ENCODE measurements around the gene MMP24. TPM values are rescaled to one million over a fixed set of nuclear protein-coding genes. Genes with fewer than 3 reads are reported as not detected.

MMP24 gene
- total and polyA plus RNA-seq, 2 experiments from 2014 or later = 2.0 to 27.3 TPM

DNA sequence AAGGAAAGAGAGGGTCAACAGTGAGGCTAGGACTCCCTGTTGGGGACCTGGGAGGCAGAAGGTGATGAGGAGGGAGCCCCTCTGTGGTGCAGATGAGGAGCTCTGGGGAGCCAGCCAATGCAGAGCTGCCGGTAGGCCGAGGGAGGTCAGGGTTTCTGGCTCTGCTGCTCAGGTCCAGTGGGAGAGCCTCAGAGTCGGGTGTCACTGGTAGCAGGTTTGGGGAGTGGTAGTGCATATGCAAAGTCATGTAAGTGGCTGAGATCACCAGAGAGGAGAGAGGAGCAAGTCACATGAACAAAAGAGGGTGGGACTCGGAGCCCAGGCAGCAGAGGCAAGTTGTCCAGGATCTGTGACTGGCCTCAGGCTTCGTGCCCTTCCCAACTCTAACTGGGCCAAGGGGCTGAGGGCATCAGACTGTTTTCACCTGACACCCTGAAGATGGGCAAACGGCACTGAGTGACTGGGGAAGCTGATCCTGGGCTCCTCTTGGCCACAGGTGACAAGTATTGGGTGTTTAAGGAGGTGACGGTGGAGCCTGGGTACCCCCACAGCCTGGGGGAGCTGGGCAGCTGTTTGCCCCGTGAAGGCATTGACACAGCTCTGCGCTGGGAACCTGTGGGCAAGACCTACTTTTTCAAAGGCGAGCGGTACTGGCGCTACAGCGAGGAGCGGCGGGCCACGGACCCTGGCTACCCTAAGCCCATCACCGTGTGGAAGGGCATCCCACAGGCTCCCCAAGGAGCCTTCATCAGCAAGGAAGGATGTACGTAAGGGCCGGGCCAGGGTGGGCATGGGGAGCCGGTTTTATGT, 44.8 kb downstream of the MMP24 start (continued):
- TF ChIP-seq, protein P1, sequence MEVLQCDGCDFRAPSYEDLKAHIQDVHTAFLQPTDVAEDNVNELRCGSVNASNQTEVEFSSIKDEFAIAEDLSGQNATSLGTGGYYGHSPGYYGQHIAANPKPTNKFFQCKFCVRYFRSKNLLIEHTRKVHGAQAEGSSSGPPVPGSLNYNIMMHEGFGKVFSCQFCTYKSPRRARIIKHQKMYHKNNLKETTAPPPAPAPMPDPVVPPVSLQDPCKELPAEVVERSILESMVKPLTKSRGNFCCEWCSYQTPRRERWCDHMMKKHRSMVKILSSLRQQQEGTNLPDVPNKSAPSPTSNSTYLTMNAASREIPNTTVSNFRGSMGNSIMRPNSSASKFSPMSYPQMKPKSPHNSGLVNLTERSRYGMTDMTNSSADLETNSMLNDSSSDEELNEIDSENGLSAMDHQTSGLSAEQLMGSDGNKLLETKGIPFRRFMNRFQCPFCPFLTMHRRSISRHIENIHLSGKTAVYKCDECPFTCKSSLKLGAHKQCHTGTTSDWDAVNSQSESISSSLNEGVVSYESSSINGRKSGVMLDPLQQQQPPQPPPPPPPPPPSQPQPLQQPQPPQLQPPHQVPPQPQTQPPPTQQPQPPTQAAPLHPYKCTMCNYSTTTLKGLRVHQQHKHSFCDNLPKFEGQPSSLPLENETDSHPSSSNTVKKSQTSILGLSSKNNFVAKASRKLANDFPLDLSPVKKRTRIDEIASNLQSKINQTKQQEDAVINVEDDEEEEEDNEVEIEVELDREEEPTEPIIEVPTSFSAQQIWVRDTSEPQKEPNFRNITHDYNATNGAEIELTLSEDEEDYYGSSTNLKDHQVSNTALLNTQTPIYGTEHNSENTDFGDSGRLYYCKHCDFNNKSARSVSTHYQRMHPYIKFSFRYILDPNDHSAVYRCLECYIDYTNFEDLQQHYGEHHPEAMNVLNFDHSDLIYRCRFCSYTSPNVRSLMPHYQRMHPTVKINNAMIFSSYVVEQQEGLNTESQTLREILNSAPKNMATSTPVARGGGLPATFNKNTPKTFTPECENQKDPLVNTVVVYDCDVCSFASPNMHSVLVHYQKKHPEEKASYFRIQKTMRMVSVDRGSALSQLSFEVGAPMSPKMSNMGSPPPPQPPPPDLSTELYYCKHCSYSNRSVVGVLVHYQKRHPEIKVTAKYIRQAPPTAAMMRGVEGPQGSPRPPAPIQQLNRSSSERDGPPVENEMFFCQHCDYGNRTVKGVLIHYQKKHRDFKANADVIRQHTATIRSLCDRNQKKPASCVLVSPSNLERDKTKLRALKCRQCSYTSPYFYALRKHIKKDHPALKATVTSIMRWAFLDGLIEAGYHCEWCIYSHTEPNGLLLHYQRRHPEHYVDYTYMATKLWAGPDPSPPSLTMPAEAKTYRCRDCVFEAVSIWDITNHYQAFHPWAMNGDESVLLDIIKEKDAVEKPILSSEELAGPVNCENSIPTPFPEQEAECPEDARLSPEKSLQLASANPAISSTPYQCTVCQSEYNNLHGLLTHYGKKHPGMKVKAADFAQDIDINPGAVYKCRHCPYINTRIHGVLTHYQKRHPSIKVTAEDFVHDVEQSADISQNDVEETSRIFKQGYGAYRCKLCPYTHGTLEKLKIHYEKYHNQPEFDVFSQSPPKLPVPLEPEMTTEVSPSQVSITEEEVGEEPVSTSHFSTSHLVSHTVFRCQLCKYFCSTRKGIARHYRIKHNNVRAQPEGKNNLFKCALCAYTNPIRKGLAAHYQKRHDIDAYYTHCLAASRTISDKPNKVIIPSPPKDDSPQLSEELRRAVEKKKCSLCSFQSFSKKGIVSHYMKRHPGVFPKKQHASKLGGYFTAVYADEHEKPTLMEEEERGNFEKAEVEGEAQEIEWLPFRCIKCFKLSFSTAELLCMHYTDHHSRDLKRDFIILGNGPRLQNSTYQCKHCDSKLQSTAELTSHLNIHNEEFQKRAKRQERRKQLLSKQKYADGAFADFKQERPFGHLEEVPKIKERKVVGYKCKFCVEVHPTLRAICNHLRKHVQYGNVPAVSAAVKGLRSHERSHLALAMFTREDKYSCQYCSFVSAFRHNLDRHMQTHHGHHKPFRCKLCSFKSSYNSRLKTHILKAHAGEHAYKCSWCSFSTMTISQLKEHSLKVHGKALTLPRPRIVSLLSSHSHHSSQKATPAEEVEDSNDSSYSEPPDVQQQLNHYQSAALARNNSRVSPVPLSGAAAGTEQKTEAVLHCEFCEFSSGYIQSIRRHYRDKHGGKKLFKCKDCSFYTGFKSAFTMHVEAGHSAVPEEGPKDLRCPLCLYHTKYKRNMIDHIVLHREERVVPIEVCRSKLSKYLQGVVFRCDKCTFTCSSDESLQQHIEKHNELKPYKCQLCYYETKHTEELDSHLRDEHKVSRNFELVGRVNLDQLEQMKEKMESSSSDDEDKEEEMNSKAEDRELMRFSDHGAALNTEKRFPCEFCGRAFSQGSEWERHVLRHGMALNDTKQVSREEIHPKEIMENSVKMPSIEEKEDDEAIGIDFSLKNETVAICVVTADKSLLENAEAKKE (CRISPR knock-in tag; IDR thresholded peaks at IDR 0.05) = no peak
- TF ChIP-seq, protein P2, sequence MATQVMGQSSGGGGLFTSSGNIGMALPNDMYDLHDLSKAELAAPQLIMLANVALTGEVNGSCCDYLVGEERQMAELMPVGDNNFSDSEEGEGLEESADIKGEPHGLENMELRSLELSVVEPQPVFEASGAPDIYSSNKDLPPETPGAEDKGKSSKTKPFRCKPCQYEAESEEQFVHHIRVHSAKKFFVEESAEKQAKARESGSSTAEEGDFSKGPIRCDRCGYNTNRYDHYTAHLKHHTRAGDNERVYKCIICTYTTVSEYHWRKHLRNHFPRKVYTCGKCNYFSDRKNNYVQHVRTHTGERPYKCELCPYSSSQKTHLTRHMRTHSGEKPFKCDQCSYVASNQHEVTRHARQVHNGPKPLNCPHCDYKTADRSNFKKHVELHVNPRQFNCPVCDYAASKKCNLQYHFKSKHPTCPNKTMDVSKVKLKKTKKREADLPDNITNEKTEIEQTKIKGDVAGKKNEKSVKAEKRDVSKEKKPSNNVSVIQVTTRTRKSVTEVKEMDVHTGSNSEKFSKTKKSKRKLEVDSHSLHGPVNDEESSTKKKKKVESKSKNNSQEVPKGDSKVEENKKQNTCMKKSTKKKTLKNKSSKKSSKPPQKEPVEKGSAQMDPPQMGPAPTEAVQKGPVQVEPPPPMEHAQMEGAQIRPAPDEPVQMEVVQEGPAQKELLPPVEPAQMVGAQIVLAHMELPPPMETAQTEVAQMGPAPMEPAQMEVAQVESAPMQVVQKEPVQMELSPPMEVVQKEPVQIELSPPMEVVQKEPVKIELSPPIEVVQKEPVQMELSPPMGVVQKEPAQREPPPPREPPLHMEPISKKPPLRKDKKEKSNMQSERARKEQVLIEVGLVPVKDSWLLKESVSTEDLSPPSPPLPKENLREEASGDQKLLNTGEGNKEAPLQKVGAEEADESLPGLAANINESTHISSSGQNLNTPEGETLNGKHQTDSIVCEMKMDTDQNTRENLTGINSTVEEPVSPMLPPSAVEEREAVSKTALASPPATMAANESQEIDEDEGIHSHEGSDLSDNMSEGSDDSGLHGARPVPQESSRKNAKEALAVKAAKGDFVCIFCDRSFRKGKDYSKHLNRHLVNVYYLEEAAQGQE (IDR thresholded peaks at IDR 0.05; ENCODE audit: unreplicated experiment) = no peak
- no peak for TF ChIP-seq EZH2 (IDR thresholded peaks at IDR 0.05; ENCODE audit: low read depth, unreplicated experiment)
- no peak for TF ChIP-seq ZNF114 (CRISPR knock-in tag; IDR thresholded peaks at IDR 0.05)
- no peak for TF ChIP-seq STAT1 (IDR thresholded peaks at IDR 0.05; ENCODE audit: unreplicated experiment)

Measured in GM23338 (cell line).